ENCODE results near the gene GFPT1.

The GFPT1 gene

GRCh38 chr2:69298862-69299261 is 88.2 kb downstream of the GFPT1 start:
- Histone ChIP-seq H3K4me3 (no peak overlapping the region), H3K36me3 (ENCODE audit: insufficient read depth, low read length) (no peaks in the 10 kb centered on the region), H3K9me3 (ENCODE audit: low read depth, low read length) (no peaks in the 10 kb centered on the region), H3K9ac (ENCODE audit: insufficient read length) (no peak overlapping the region), H3K27ac (no peak overlapping the region)
- TF ChIP-seq EZH2 (IDR thresholded peaks at IDR 0.05) (no peak), POLR2AphosphoS5 (IDR thresholded peaks at IDR 0.05; ENCODE audit: borderline replicate concordance, low read depth, low read length) (no peak), FOXP2 (optimal IDR thresholded peaks at IDR 0.05; ENCODE audit: control extremely low read depth, extremely low read length, insufficient read depth) (no peak)
- DNase-seq (ENCODE audit: low read depth, low spot score): no peak

- Histone ChIP-seq H3K36me3 (ENCODE audit: insufficient read depth, low read length) (no peaks in the 10 kb centered on the region), H3K4me3 (no peak overlapping the region), H3K9ac (ENCODE audit: insufficient read length) (no peak overlapping the region), H3K9me3 (ENCODE audit: low read depth, low read length) (no peaks in the 10 kb centered on the region), H3K27ac (no peak overlapping the region)
- TF ChIP-seq FOXP2 (optimal IDR thresholded peaks at IDR 0.05; ENCODE audit: control extremely low read depth, extremely low read length, insufficient read depth): no peak
- no peak for TF ChIP-seq POLR2AphosphoS5 (IDR thresholded peaks at IDR 0.05; ENCODE audit: borderline replicate concordance, low read depth, low read length)
- TF ChIP-seq EZH2 (IDR thresholded peaks at IDR 0.05): no peak
- no peak for DNase-seq (ENCODE audit: low read depth, low spot score)
These were observed 88.8 kb downstream of the GFPT1 start for GRCh38 chr2:69298261-69298660.

- no peak overlapping the region for H3K4me3 ChIP-seq
- no peak for DNase-seq (ENCODE audit: low read depth, low spot score)
- TF ChIP-seq EZH2 (IDR thresholded peaks at IDR 0.05): no peak
- no peak for TF ChIP-seq POLR2AphosphoS5 (IDR thresholded peaks at IDR 0.05; ENCODE audit: borderline replicate concordance, low read depth, low read length)
- TF ChIP-seq FOXP2 (optimal IDR thresholded peaks at IDR 0.05; ENCODE audit: control extremely low read depth, extremely low read length, insufficient read depth): no peak
- H3K9ac ChIP-seq (ENCODE audit: insufficient read length): no peak overlapping the region
- no peak overlapping the region for H3K27ac ChIP-seq
- H3K9me3 ChIP-seq (ENCODE audit: low read depth, low read length): no peaks in the 10 kb centered on the region
- H3K36me3 ChIP-seq (ENCODE audit: insufficient read depth, low read length): no peaks in the 10 kb centered on the region
These were observed 89.8 kb downstream of the GFPT1 start for GRCh38 chr2:69297216-69297615.

GRCh38 chr2:69296421-69296820 is 90.6 kb downstream of the GFPT1 start:
- Histone ChIP-seq H3K9me3 (ENCODE audit: low read depth, low read length) (no peaks in the 10 kb centered on the region), H3K36me3 (ENCODE audit: insufficient read depth, low read length) (no peaks in the 10 kb centered on the region), H3K4me3 (no peak overlapping the region), H3K9ac (ENCODE audit: insufficient read length) (no peak overlapping the region), H3K27ac (no peak overlapping the region)
- no peak for TF ChIP-seq EZH2 (IDR thresholded peaks at IDR 0.05)
- no peak for TF ChIP-seq POLR2AphosphoS5 (IDR thresholded peaks at IDR 0.05; ENCODE audit: borderline replicate concordance, low read depth, low read length)
- no peak for TF ChIP-seq FOXP2 (optimal IDR thresholded peaks at IDR 0.05; ENCODE audit: control extremely low read depth, extremely low read length, insufficient read depth)
- DNase-seq (ENCODE audit: low read depth, low spot score): no peak

GRCh38 chr2:69292256-69292655 is 94.8 kb downstream of the GFPT1 start:
- TF ChIP-seq FOXP2 (optimal IDR thresholded peaks at IDR 0.05; ENCODE audit: control extremely low read depth, extremely low read length, insufficient read depth): no peak
- H3K9ac ChIP-seq (ENCODE audit: insufficient read length): no peak overlapping the region
- no peaks in the 10 kb centered on the region for H3K9me3 ChIP-seq (ENCODE audit: low read depth, low read length)
- no peak for DNase-seq (ENCODE audit: low read depth, low spot score)
- H3K27ac ChIP-seq: no peak overlapping the region
- no peaks in the 10 kb centered on the region for H3K36me3 ChIP-seq (ENCODE audit: insufficient read depth, low read length)
- H3K4me3 ChIP-seq: no peak overlapping the region

GRCh38 chr2:69291721-69292120 is 95.3 kb downstream of the GFPT1 start:
- Histone ChIP-seq H3K9me3 (ENCODE audit: low read depth, low read length) (no peaks in the 10 kb centered on the region), H3K4me3 (no peak overlapping the region), H3K27ac (no peak overlapping the region), H3K9ac (ENCODE audit: insufficient read length) (no peak overlapping the region), H3K36me3 (ENCODE audit: insufficient read depth, low read length) (no peaks in the 10 kb centered on the region)
- TF ChIP-seq EZH2 (IDR thresholded peaks at IDR 0.05) (no peak), FOXP2 (optimal IDR thresholded peaks at IDR 0.05; ENCODE audit: control extremely low read depth, extremely low read length, insufficient read depth) (no peak), POLR2AphosphoS5 (IDR thresholded peaks at IDR 0.05; ENCODE audit: borderline replicate concordance, low read depth, low read length) (no peak)
- no peak for DNase-seq (ENCODE audit: low read depth, low spot score)

GRCh38 chr2:69291004-69291650 is 95.9 kb downstream of the GFPT1 start:
- H3K27ac ChIP-seq: no peak overlapping the region
- H3K9me3 ChIP-seq (ENCODE audit: low read depth, low read length): no peaks in the 10 kb centered on the region
- TF ChIP-seq FOXP2 (optimal IDR thresholded peaks at IDR 0.05; ENCODE audit: control extremely low read depth, extremely low read length, insufficient read depth) (no peak), POLR2AphosphoS5 (IDR thresholded peaks at IDR 0.05; ENCODE audit: borderline replicate concordance, low read depth, low read length) (no peak)
- no peak overlapping the region for H3K4me3 ChIP-seq
- no peaks in the 10 kb centered on the region for H3K36me3 ChIP-seq (ENCODE audit: insufficient read depth, low read length)
- H3K9ac ChIP-seq (ENCODE audit: insufficient read length): no peak overlapping the region
- no peak for DNase-seq (ENCODE audit: low read depth, low spot score)

- Histone ChIP-seq H3K9me3 (ENCODE audit: low read depth, low read length) (no peaks in the 10 kb centered on the region), H3K4me3 (no peak overlapping the region), H3K27ac (no peak overlapping the region), H3K9ac (ENCODE audit: insufficient read length) (no peak overlapping the region), H3K36me3 (ENCODE audit: insufficient read depth, low read length) (no peaks in the 10 kb centered on the region)
- no peak for DNase-seq (ENCODE audit: low read depth, low spot score)
- TF ChIP-seq POLR2AphosphoS5 (IDR thresholded peaks at IDR 0.05; ENCODE audit: borderline replicate concordance, low read depth, low read length): no peak
- TF ChIP-seq FOXP2 (optimal IDR thresholded peaks at IDR 0.05; ENCODE audit: control extremely low read depth, extremely low read length, insufficient read depth): no peak
- TF ChIP-seq EZH2 (IDR thresholded peaks at IDR 0.05): no peak
These were observed 98.6 kb downstream of the GFPT1 start for GRCh38 chr2:69288429-69288828.

GRCh38 chr2:69287544-69287943 is 99.5 kb downstream of the GFPT1 start:
- Histone ChIP-seq H3K36me3 (ENCODE audit: insufficient read depth, low read length) (no peaks in the 10 kb centered on the region), H3K9me3 (ENCODE audit: low read depth, low read length) (no peaks in the 10 kb centered on the region), H3K27ac (no peak overlapping the region), H3K9ac (ENCODE audit: insufficient read length) (no peak overlapping the region), H3K4me3 (no peak overlapping the region)
- DNase-seq (ENCODE audit: low read depth, low spot score): no peak
- TF ChIP-seq POLR2AphosphoS5 (IDR thresholded peaks at IDR 0.05; ENCODE audit: borderline replicate concordance, low read depth, low read length): no peak
- TF ChIP-seq EZH2 (IDR thresholded peaks at IDR 0.05): no peak
- TF ChIP-seq FOXP2 (optimal IDR thresholded peaks at IDR 0.05; ENCODE audit: control extremely low read depth, extremely low read length, insufficient read depth): no peak
